ENCODE results near the gene NOTCH4.

NOTCH4 gene

DNA sequence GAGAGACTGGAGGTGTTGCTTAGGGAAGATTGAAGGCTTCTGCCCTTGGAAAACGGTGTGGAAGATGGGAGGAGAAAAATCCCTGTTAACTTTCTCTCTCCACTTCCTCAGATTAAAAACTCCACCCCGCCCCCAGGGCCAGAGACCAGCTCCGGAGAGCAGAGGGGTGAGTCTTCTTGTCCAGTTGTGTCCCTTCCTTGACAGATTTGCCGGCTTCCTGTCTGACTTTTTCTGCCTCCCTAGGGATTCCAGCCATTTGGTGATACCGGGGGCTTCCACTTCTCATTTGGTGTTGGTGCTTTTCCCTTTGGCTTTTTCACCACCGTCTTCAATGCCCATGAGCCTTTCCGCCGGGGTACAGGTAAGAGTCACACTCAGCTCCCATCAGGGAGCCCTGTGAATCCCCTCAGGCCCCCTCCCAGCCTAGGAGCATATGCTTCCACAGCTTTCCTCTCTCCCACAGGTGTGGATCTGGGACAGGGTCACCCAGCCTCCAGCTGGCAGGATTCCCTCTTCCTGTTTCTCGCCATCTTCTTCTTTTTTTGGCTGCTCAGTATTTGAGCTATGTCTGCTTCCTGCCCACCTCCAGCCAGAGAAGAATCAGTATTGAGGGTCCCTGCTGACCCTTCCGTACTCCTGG is 44.0 kb downstream of the NOTCH4 start:
- DNase-seq = no peak

DNA sequence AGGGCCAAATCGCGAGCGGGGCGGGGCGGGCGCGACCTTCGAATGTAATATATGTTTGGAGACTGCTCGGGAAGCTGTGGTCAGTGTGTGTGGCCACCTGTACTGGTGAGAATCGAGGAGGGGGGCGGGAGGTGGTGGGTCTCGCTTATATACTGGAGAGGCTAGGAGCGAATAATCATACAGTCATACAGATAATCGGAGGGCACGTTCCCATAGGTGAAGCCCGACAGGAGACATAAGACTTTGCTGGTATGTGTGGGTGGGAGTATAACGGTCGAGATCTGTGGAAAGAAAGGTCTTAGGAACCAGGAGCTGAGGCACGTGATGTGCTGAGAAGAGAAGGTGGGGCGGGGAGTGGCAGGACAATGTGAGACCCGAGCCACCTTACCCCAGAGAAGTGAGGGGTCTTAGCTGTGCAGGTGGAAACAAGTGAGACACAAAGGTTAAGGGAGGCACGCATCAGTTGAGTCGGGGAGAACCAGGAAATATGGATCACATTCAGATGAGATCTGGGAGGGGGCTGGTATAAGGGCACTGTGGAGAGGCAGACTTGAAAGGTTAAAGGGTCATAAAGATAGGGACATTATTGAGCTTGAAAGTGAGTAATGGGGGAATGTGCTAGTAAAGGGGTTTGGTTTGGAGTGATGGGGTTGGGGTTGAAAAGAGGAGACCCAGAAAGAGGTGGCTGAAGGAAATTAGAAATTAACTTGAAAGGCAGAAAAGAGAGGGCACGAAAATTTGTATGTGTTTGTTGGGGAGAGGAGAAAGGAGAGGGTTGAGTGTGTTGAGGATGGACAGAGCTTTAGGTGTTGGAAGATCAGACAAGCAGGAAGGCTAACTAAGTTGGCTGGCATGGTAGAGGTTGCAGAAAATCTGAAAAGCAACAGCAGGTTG is 45.1 kb downstream of the NOTCH4 start:
- DNase-seq = no peak

- DNase-seq = peak; percentile 89
Measured at GRCh38 chr6:32177788-32178546, 45.9 kb downstream of the NOTCH4 start, which contains the start of gene RNF5. TSS of gene RNF5 (plus strand) at chr6:32178405. CDS start at chr6:32178512, 107 bp downstream.

GRCh38 chr6:32177183-32177787 is 46.6 kb downstream of the NOTCH4 start:
- DNase-seq = peak; percentile 44

DNA sequence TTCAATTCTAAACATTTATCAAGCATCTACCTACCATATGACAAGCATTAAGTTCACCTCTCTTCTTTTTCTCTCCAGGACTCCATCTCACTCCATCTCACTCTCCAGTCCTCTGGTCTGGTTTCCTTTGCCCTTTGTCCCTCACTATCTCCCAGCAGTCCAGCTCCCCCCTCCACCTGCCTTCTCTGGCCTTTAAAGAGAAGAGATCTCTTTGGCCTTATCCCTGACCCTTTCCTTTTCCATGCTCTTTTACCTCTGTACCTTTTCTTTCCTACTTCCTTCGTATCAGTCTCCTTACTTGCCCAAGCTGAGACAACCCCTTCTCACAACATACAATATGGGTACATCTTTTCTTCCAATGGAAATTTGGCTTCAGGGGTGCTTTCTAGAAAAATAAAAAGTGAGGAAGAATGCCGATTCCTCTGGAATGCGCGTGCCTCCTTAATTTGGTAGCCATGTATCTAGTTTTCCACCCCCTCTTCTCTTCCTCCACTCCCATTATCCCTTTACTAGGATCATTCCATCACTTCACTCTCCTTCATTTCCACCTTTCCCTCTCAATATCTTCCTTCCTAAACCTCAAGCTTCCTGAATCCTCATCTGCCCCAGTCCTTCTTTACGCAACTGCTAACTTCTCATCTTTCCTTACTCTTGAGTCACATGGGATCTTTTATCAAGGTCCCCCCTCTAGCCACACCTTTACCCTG is 47.2 kb downstream of the NOTCH4 start:
- no peak for DNase-seq

- peak; percentile 97 for DNase-seq
Measured at GRCh38 chr6:32175711-32176475, 48.0 kb downstream of the NOTCH4 start, which contains the start of gene AGPAT1. TSS of gene AGPAT1 (minus strand) at chr6:32176084. CDS start at chr6:32171496, 4,588 bp downstream.

DNA sequence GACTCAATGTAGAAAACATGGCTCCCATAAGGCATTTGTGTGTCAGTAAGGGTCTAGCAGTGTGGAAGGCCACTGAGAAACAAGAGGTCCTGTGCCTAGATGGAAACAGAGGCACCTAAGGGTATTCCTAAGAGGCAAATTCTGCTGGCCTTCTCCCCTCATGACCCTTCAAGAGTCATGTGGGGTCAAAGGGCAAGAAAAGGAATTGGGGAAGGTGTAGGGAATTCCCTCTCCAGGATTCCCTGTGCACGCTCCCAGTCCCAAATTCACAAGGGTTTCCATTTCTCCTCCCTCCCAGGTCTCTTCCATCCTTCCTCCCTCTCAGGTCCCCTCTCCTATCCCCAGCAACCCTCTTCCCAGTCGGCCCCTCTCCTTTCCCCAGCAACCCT is 48.6 kb downstream of the NOTCH4 start:
- no peak for DNase-seq

- DNase-seq = no peak
Measured at GRCh38 chr6:32174416-32174815, 49.5 kb downstream of the NOTCH4 start.

DNA sequence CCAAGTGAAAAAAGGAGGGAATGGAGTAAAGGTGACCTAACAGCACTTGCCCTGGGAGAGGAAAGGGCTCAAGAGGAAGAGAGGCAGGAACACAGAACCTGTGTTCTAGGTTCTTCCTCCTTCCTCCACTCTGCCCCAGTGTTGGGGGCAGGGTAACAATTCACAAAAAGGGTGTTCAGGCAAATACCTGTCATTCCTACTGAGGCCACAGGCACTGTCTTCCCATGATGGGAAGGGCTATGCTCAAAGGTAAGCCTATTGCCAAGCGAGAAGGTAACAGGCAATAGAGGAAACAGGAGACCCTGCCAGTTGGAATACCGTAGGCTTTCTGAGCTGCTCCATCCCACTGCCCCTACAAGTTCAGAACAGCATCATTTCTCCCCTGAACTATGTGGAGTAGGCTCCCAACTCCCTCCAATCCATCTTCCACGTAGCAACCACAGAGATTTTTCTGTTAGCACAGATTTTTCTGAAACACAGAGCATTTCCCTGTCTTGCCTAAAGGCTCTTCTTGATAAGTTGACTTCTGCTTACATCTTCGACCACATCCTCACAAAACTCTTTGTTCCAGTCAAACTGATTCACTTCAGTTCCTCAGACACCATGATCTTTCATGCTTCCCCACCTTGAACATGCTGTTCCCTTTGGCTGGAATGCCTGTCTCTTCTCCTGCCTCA is 50.7 kb downstream of the NOTCH4 start:
- no peak for DNase-seq

GRCh38 chr6:32171234-32171633 is 52.6 kb downstream of the NOTCH4 start:
- no peak for DNase-seq

GRCh38 chr6:32170294-32170693 is 53.6 kb downstream of the NOTCH4 start:
- DNase-seq = no peak

GRCh38 chr6:32168807-32169591 is 54.9 kb downstream of the NOTCH4 start:
- no peak for DNase-seq

GRCh38 chr6:32168350-32168749 is 55.5 kb downstream of the NOTCH4 start:
- no peak for DNase-seq

DNA sequence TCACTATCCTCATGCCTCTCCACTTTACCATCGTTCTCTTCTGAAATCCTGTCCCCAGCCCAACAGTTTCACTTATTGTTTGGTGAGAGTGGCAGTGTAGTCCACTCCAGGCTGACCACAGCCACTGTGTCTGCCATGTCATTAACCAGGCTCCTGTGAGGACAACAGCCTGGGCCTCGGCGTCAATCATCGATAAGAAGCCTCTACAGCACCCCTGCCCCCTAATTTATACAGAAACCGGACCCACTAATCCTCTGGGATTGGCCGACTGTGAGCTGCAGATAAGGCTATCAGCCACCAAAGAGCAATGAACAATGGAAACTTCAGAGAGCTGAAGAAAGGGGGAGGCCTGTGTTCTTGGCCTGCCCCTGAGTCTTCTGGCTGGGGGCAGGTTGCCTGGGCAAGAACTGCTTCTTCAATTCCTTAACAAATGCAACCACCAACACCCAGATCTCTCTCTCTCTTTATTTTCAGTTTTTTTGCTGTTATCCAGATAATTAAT is 56.1 kb downstream of the NOTCH4 start:
- DNase-seq = no peak

- DNase-seq = no peak
Measured at GRCh38 chr6:32167154-32167760, 56.6 kb downstream of the NOTCH4 start.

GRCh38 chr6:32166411-32167061 is 57.3 kb downstream of the NOTCH4 start:
- no peak for DNase-seq

GRCh38 chr6:32164295-32164694 is 59.6 kb downstream of the NOTCH4 start, which contains the start of gene EGFL8:
TSS of gene EGFL8 (plus strand) at chr6:32164595. CDS start at chr6:32166166, 1,571 bp downstream.
- no peak for DNase-seq

DNA sequence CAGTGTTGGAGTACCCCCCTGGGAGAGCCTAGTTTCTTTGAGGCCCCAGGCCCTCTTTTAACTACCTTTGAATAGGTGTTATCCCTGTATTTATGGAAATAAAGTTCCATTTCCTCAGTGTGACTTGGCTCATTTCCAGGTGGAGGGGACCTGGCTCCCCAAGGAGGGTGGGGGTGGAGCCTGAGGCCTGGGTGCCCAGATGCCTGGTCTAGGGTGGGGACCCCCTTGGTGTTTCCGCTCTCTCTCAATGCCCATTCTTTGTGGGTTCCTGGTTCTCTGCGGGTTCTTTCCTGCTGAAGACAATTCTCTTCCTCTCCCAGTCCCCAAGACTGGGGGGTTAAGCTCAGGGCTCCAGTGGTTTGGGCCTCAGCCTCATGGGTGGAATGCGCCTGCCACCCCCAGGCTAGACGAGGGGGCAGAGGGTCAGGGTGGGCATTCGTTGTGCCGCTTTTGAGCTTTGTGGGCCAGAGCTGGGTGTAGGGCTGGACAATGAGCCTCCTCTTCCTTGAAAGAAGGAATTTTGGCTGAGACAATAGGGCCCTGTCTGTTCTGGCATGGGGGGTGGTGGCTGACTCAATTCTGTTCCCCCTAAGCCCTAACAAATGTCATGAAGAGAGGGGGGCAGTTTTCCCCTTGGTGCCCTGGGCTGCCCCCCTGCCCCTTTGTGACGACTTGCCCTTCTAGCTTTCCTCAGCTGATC is 60.2 kb downstream of the NOTCH4 start:
- no peak for DNase-seq

Measured in activated naive CD4-positive, alpha-beta T cell treated with anti-CD3 and anti-CD28 coated beads, Interleukin-2, amount 50 U/mL, for 16 hours (primary cell).